Measurements from ENCODE around the gene FAU.

Gene FAU

DNA sequence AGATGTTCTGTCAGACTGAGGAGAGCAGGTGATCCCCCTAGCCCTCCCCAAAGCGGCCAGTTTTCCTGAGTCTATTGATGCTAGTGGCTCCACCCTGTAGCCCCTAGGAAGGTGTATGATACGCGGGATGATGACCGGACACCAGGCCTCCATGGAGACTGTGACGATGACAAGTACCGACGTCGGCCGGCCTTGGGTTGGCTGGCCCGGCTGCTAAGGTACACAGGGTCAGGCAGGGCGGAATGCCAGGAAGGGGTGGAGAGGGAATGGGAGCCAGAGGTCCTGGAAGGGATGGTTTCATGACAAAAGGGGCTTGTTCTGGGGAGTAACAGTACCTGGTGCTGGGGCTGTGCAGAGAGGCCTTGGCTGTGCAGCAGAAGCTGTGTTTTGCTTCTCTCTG, 34.7 kb downstream of the FAU start:
- Histone ChIP-seq H3K27ac (ENCODE audit: extremely low read depth, low read depth, low read length) (no peak overlapping the region), H3K36me3 (ENCODE audit: control insufficient read depth in 2 of 2, insufficient read depth in 1 of 2, low read length in 2 of 2) (peaks cover 0 to 56% of the 10 kb centered on the region in 2 experiments; a peak in 1 of 3 replicates), H3K4me1 (ENCODE audit: control insufficient read depth, insufficient read depth, low read length) (peaks cover 3% of the 10 kb centered on the region; the same call in 1 of the 2 replicates), H3K4me3 (ENCODE audit: low read depth, low read length) (no peak overlapping the region), H3K9me3 (ENCODE audit: control insufficient read depth, insufficient read depth, low read depth, low read length) (no peaks in the 10 kb centered on the region)
- ChIA-PET POLR2A (interaction anchor here (0.9 kb wide), 1 partner anchor 15 kb away, joined by 4 read pairs; no protein-coding TSS in a partner anchor), CTCF (interaction anchor here (0.6 kb wide), 1 partner anchor 15 kb away, joined by 3 read pairs; no protein-coding TSS in a partner anchor)
- TF ChIP-seq ZNF660 (tag by site-specific recombination; IDR thresholded peaks at IDR 0.05): no peak
- no peak for TF ChIP-seq GLI2 (tag by site-specific recombination; IDR thresholded peaks at IDR 0.05; ENCODE audit: borderline replicate concordance, low read depth)
- no peak for TF ChIP-seq KLF16 (tag by site-specific recombination; IDR thresholded peaks at IDR 0.05)
- TF ChIP-seq PRDM1 (tag by site-specific recombination; IDR thresholded peaks at IDR 0.05): no peak
- TF ChIP-seq ZNF16 (tag by site-specific recombination; IDR thresholded peaks at IDR 0.05; ENCODE audit: low read depth): no peak
- no peak for TF ChIP-seq ZNF221 (tag by site-specific recombination; IDR thresholded peaks at IDR 0.05; ENCODE audit: borderline replicate concordance)
- TF ChIP-seq ZNF48 (tag by site-specific recombination; IDR thresholded peaks at IDR 0.05): no peak
- TF ChIP-seq ZNF449 (tag by site-specific recombination; IDR thresholded peaks at IDR 0.05): no peak

DNA sequence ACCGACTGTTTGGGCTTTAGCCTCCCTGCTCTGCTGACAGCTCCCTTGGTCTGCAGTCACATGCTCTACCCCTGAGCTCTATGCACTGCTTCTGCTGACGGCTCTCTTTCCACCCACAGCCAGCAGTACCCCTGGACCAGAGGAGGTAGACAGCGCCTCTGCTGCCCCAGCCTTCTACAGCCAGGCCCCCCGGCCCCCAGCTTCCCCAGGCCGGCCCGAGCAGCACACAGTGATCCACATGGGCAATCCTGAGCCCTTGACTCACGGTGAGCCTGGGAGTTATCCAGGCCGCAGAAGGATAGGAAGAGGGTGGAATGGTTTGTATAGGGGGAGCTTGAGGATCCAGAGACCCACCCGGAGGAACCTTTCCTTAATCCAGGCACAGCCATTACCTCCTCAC, 35.1 kb downstream of the FAU start:
- POLR2A ChIA-PET: interaction anchor here (0.9 kb wide), 1 partner anchor 14 kb away, joined by 4 read pairs; no protein-coding TSS in a partner anchor
- no peak for TF ChIP-seq REPIN1 (tag by site-specific recombination; IDR thresholded peaks at IDR 0.05; ENCODE audit: low read depth)
- no peak for TF ChIP-seq KLF9 (tag by site-specific recombination; IDR thresholded peaks at IDR 0.05; ENCODE audit: low read depth)
- no peak for TF ChIP-seq ZNF174 (tag by site-specific recombination; IDR thresholded peaks at IDR 0.05)
- no peak for TF ChIP-seq ZNF423 (tag by site-specific recombination; IDR thresholded peaks at IDR 0.05)
- no peak for TF ChIP-seq KLF10 (tag by site-specific recombination; IDR thresholded peaks at IDR 0.05)
- no peak for TF ChIP-seq ZNF202 (tag by site-specific recombination; IDR thresholded peaks at IDR 0.05; ENCODE audit: borderline replicate concordance)
- no peak for TF ChIP-seq ZNF366 (tag by site-specific recombination; conservative IDR thresholded peaks at IDR 0.05)
- TF ChIP-seq, protein P1, sequence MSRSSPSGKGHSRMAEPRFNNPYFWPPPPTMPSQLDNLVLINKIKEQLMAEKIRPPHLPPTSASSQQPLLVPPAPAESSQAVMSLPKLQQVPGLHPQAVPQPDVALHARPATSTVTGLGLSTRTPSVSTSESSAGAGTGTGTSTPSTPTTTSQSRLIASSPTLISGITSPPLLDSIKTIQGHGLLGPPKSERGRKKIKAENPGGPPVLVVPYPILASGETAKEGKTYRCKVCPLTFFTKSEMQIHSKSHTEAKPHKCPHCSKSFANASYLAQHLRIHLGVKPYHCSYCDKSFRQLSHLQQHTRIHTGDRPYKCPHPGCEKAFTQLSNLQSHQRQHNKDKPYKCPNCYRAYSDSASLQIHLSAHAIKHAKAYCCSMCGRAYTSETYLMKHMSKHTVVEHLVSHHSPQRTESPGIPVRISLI (tag by site-specific recombination; IDR thresholded peaks at IDR 0.05): no peak
- TF ChIP-seq, protein P2, sequence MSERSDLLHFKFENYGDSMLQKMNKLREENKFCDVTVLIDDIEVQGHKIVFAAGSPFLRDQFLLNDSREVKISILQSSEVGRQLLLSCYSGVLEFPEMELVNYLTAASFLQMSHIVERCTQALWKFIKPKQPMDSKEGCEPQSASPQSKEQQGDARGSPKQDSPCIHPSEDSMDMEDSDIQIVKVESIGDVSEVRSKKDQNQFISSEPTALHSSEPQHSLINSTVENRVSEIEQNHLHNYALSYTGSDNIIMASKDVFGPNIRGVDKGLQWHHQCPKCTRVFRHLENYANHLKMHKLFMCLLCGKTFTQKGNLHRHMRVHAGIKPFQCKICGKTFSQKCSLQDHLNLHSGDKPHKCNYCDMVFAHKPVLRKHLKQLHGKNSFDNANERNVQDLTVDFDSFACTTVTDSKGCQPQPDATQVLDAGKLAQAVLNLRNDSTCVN (tag by site-specific recombination; optimal IDR thresholded peaks at IDR 0.05): no peak
- TF ChIP-seq ZNF449 (tag by site-specific recombination; IDR thresholded peaks at IDR 0.05): no peak
- TF ChIP-seq AEBP2 (tag by site-specific recombination; IDR thresholded peaks at IDR 0.05; ENCODE audit: borderline replicate concordance): no peak
- TF ChIP-seq, protein P3, sequence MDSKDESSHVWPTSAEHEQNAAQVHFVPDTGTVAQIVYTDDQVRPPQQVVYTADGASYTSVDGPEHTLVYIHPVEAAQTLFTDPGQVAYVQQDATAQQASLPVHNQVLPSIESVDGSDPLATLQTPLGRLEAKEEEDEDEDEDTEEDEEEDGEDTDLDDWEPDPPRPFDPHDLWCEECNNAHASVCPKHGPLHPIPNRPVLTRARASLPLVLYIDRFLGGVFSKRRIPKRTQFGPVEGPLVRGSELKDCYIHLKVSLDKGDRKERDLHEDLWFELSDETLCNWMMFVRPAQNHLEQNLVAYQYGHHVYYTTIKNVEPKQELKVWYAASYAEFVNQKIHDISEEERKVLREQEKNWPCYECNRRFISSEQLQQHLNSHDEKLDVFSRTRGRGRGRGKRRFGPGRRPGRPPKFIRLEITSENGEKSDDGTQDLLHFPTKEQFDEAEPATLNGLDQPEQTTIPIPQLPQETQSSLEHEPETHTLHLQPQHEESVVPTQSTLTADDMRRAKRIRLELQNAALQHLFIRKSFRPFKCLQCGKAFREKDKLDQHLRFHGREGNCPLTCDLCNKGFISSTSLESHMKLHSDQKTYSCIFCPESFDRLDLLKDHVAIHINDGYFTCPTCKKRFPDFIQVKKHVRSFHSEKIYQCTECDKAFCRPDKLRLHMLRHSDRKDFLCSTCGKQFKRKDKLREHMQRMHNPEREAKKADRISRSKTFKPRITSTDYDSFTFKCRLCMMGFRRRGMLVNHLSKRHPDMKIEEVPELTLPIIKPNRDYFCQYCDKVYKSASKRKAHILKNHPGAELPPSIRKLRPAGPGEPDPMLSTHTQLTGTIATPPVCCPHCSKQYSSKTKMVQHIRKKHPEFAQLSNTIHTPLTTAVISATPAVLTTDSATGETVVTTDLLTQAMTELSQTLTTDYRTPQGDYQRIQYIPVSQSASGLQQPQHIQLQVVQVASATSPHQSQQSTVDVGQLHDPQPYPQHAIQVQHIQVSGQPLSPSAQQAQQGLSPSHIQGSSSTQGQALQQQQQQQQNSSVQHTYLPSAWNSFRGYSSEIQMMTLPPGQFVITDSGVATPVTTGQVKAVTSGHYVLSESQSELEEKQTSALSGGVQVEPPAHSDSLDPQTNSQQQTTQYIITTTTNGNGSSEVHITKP (tag by site-specific recombination; IDR thresholded peaks at IDR 0.05): no peak
- TF ChIP-seq MEIS1 (CRISPR knock-in tag; IDR thresholded peaks at IDR 0.05; ENCODE audit: borderline replicate concordance): no peak
- no peak for TF ChIP-seq ZEB2 (tag by site-specific recombination; IDR thresholded peaks at IDR 0.05)
- no peaks in the 10 kb centered on the region for H3K9me3 ChIP-seq (ENCODE audit: control insufficient read depth, insufficient read depth, low read depth, low read length)
- CTCF ChIA-PET: no interaction called here
- H3K4me1 ChIP-seq (ENCODE audit: control insufficient read depth, insufficient read depth, low read length): peaks cover 3% of the 10 kb centered on the region; the same call in 1 of the 2 replicates
- peaks cover 0 to 60% of the 10 kb centered on the region in 2 experiments; a peak in 1 of 3 replicates for H3K36me3 ChIP-seq (ENCODE audit: control insufficient read depth in 2 of 2, insufficient read depth in 1 of 2, low read length in 2 of 2)
- H3K27ac ChIP-seq (ENCODE audit: extremely low read depth, low read depth, low read length): no peak overlapping the region
- no peak overlapping the region for H3K4me3 ChIP-seq (ENCODE audit: low read depth, low read length)

Measured in HEK293 (cell line).